ENCODE results near the gene ATRNL1. TPM values are rescaled to one million over a fixed set of nuclear protein-coding genes. Genes with fewer than 3 reads are reported as not detected.

Gene ATRNL1
- total RNA-seq, 2 donors from 2014 or later: 0.89 to 9.0 TPM

GRCh38 chr10:115851695-115852094, 758.5 kb downstream of the ATRNL1 start:
- ATAC-seq: no peak
- intact Hi-C loops (cut with DNase I, micrococcal nuclease): no loop called here
- no peak for DNase-seq

GRCh38 chr10:115854740-115855435, 761.7 kb downstream of the ATRNL1 start:
- intact Hi-C loops (cut with DNase I, micrococcal nuclease): no loop called here
- ATAC-seq: no peak
- no peak for DNase-seq

GRCh38 chr10:115856580-115856979, 763.4 kb downstream of the ATRNL1 start:
- ATAC-seq (no peak), DNase-seq (no peak)
- intact Hi-C loops (cut with DNase I, micrococcal nuclease): no loop called here

- intact Hi-C loops (cut with DNase I, micrococcal nuclease): no loop called here
- DNase-seq (no peak), ATAC-seq (no peak)
Observed at GRCh38 chr10:115857856-115858255, 764.7 kb downstream of the ATRNL1 start.

GRCh38 chr10:115860182-115861107, 767.3 kb downstream of the ATRNL1 start:
- ATAC-seq: no peak
- intact Hi-C loops (cut with DNase I, micrococcal nuclease): no loop called here
- no peak for DNase-seq

- DNase-seq: no peak
- intact Hi-C loops (cut with DNase I, micrococcal nuclease): no loop called here
- ATAC-seq: no peak
Observed at GRCh38 chr10:115861455-115861854, 768.3 kb downstream of the ATRNL1 start.

- DNase-seq (no peak), ATAC-seq (no peak)
- intact Hi-C loops (cut with DNase I, micrococcal nuclease): no loop called here
Observed at GRCh38 chr10:115861864-115862263, 768.7 kb downstream of the ATRNL1 start.

GRCh38 chr10:115866174-115866573, 773.0 kb downstream of the ATRNL1 start:
- DNase-seq (no peak), ATAC-seq (no peak)
- intact Hi-C loops (cut with DNase I, micrococcal nuclease): no loop called here

- DNase-seq: no peak
- intact Hi-C loops (cut with DNase I, micrococcal nuclease): no loop called here
- ATAC-seq: no peak
Observed at GRCh38 chr10:115866691-115867090, 773.5 kb downstream of the ATRNL1 start.

GRCh38 chr10:115867305-115867704, 774.1 kb downstream of the ATRNL1 start:
- ATAC-seq: no peak
- DNase-seq: no peak
- intact Hi-C loops (cut with DNase I, micrococcal nuclease): no loop called here

GRCh38 chr10:115871855-115872254, 778.7 kb downstream of the ATRNL1 start:
- ATAC-seq (no peak), DNase-seq (no peak)
- intact Hi-C loops (cut with DNase I, micrococcal nuclease): no loop called here

GRCh38 chr10:115875172-115875571, 782.0 kb downstream of the ATRNL1 start:
- intact Hi-C loops (cut with DNase I, micrococcal nuclease): no loop called here
- DNase-seq: no peak
- ATAC-seq: no peak

- intact Hi-C loops (cut with DNase I, micrococcal nuclease): no loop called here
- ATAC-seq (no peak), DNase-seq (no peak)
Observed at GRCh38 chr10:115879372-115880089, 786.4 kb downstream of the ATRNL1 start.

- DNase-seq: no peak
- ATAC-seq: no peak
- intact Hi-C loops (cut with DNase I, micrococcal nuclease): no loop called here
Observed at GRCh38 chr10:115882021-115882420, 788.9 kb downstream of the ATRNL1 start.

- no peak for ATAC-seq
- DNase-seq: no peak
- intact Hi-C loops (cut with DNase I, micrococcal nuclease): no loop called here
Observed at GRCh38 chr10:115883372-115883771, 790.2 kb downstream of the ATRNL1 start.

GRCh38 chr10:115884331-115884730, 791.2 kb downstream of the ATRNL1 start:
- ATAC-seq (no peak), DNase-seq (no peak)
- intact Hi-C loops (cut with DNase I, micrococcal nuclease): no loop called here

- intact Hi-C loops (cut with DNase I, micrococcal nuclease): no loop called here
- no peak for ATAC-seq
Observed at GRCh38 chr10:115895166-115895565, 802.0 kb downstream of the ATRNL1 start.

GRCh38 chr10:115898242-115898641, 805.1 kb downstream of the ATRNL1 start:
- intact Hi-C loops (cut with DNase I, micrococcal nuclease): no loop called here
- ATAC-seq (no peak), DNase-seq (no peak)

More at GRCh38 chr10:115895166-115895565, 802.0 kb downstream of the ATRNL1 start:
- DNase-seq: no peak

GRCh38 chr10:115902596-115902995, 809.4 kb downstream of the ATRNL1 start:
- intact Hi-C loops (cut with DNase I, micrococcal nuclease): no loop called here
- no peak for ATAC-seq
- no peak for DNase-seq

- intact Hi-C loops (cut with DNase I, micrococcal nuclease): no loop called here
- DNase-seq (no peak), ATAC-seq (no peak)
Observed at GRCh38 chr10:115903207-115903606, 810.0 kb downstream of the ATRNL1 start.
